GM12878 (cell line): ENCODE results near the gene FSTL1.

Source experiments
- NBN ChIP-seq: fragments of 450-650 bp; IDR thresholded peaks from 2 replicates; pipeline ENCODE4 v1.6.1; 2016
- TF ChIP-seq, protein P1 (sequence below): IDR thresholded peaks from 2 replicates; pipeline ENCODE4 v1.6.1; 2012; ENCODE audit warnings: low read depth, low read length, improper control_type of control experiment
- TF ChIP-seq, protein P2 (sequence below), 3 experiments: IDR thresholded peaks in 2 of 3; conservative IDR thresholded peaks in 1 of 3; 2 replicates each; pipeline ENCODE4 v1.5.1; 2011; ENCODE audit warnings: low read depth in 3 of 3, low read length in 3 of 3, mild to moderate bottlenecking in 3 of 3, control low read depth in 2 of 3, moderate library complexity in 2 of 3, inconsistent platforms in 1 of 3, mixed read lengths in 1 of 3; ENCODE audit not compliant: control insufficient read depth in 2 of 3, insufficient read depth in 1 of 3; ENCODE audit errors: extremely low read depth in 1 of 3

DNA sequence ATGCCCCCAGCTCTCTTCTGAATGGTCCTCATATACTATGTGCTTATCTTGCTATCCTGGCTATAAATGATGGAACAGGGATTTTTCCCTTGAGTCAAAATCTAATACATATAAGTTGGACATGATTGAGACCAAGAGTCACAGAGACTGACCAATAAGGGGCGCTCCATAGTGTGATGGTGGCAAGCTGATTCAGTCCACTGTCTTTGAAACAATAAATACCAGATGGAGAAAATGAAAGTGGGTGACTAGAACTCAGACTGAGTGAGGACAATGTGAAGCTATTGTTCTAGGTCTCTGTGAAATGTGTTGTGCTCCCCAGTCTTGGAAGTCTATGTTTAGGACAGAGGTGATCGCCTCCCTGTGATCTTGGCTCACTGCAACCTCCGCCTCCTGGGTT, 10.6 kb upstream of the FSTL1 start:
- no peak for TF ChIP-seq NBN
- TF ChIP-seq, protein P1, sequence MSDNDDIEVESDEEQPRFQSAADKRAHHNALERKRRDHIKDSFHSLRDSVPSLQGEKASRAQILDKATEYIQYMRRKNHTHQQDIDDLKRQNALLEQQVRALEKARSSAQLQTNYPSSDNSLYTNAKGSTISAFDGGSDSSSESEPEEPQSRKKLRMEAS: no peak
- TF ChIP-seq, protein P2, sequence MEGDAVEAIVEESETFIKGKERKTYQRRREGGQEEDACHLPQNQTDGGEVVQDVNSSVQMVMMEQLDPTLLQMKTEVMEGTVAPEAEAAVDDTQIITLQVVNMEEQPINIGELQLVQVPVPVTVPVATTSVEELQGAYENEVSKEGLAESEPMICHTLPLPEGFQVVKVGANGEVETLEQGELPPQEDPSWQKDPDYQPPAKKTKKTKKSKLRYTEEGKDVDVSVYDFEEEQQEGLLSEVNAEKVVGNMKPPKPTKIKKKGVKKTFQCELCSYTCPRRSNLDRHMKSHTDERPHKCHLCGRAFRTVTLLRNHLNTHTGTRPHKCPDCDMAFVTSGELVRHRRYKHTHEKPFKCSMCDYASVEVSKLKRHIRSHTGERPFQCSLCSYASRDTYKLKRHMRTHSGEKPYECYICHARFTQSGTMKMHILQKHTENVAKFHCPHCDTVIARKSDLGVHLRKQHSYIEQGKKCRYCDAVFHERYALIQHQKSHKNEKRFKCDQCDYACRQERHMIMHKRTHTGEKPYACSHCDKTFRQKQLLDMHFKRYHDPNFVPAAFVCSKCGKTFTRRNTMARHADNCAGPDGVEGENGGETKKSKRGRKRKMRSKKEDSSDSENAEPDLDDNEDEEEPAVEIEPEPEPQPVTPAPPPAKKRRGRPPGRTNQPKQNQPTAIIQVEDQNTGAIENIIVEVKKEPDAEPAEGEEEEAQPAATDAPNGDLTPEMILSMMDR (IDR thresholded peaks at IDR 0.05 in 2 of 3, conservative IDR thresholded peaks at IDR 0.05 in 1 of 3; ENCODE audit: control insufficient read depth in 2 of 3, extremely low read depth in 1 of 3, insufficient read depth in 1 of 3, low read depth in 3 of 3, low read length in 3 of 3): no peak
